GM18508 (cell line): Measurements from ENCODE around the gene PKP2.

Experiments used
- ATAC-seq: cut with Tn5 transposase; IDR thresholded peaks from one replicate; pipeline ENCODE4 v1.9.1; 2021; ENCODE audit warnings: moderate number of reproducible peaks; ENCODE audit not compliant: insufficient read depth, unreplicated experiment

Gene PKP2

GRCh38 chr12:32765906-32766305, 130.7 kb downstream of the PKP2 start:
- no peak for ATAC-seq

- ATAC-seq: no peak
Measured at GRCh38 chr12:32761716-32762115, 134.9 kb downstream of the PKP2 start.

- ATAC-seq: no peak
Measured at GRCh38 chr12:32757157-32757556, 139.4 kb downstream of the PKP2 start.

- no peak for ATAC-seq
Measured at GRCh38 chr12:32756476-32757066, 140.0 kb downstream of the PKP2 start.

- ATAC-seq: peak; percentile 85
Measured at GRCh38 chr12:32755654-32756475, 140.7 kb downstream of the PKP2 start, which contains the start of gene YARS2. TSS of gene YARS2 (minus strand) at chr12:32755897. CDS start at chr12:32755874, 23 bp downstream.

- ATAC-seq: peak; percentile 48
Measured at GRCh38 chr12:32755051-32755653, 141.4 kb downstream of the PKP2 start.

- no peak for ATAC-seq
Measured at GRCh38 chr12:32754111-32754510, 142.5 kb downstream of the PKP2 start.

- no peak for ATAC-seq
Measured at GRCh38 chr12:32753605-32754004, 143.0 kb downstream of the PKP2 start.

- ATAC-seq: no peak
Measured at GRCh38 chr12:32743264-32743663, 153.3 kb downstream of the PKP2 start.

- no peak for ATAC-seq
Measured at GRCh38 chr12:32742133-32742532, 154.4 kb downstream of the PKP2 start.
